H1 (cell line): ENCODE measurements around the gene ELAVL2. TPM values are rescaled to one million over a fixed set of nuclear protein-coding genes. Genes with fewer than 3 reads are reported as not detected.

Experiments used
- GTF2F1 ChIP-seq: IDR thresholded peaks from 2 replicates; pipeline ENCODE4 v1.6.1; 2012; ENCODE audit warnings: low read depth, low read length, improper control_type of control experiment, borderline replicate concordance
- RAD21 ChIP-seq, 2 experiments: IDR thresholded peaks in 1 of 2; conservative IDR thresholded peaks in 1 of 2; 2 replicates each; pipeline ENCODE4 v1.6.1; 2011; ENCODE audit warnings: low read depth in 2 of 2, low read length in 2 of 2, improper control_type of control experiment in 1 of 2, inconsistent platforms in 1 of 2, mild to moderate bottlenecking in 1 of 2, moderate library complexity in 1 of 2
- RXRA ChIP-seq: IDR thresholded peaks from 2 replicates; pipeline ENCODE4 v1.6.1; 2011; ENCODE audit warnings: low read depth, mild to moderate bottlenecking, low read length, moderate library complexity; ENCODE audit not compliant: insufficient read depth
- TAF7 ChIP-seq: optimal IDR thresholded peaks from 2 replicates; pipeline ENCODE3; 2011; ENCODE audit warnings: low read depth, mild to moderate bottlenecking, inconsistent platforms, low read length, moderate library complexity, borderline replicate concordance
- polyA plus RNA-seq, 7 experiments: library from polyadenylated mRNA; depleted of rRNA in 3 of 7; stranded (reverse) in 5 of 7; unstranded in 2 of 7; fragments of >200 nt in 5 of 7; fragments of 200-250 nt in 2 of 7; gene quantifications; 1 replicate in 5 of 7; 2 replicates in 1 of 7; 4 replicates in 1 of 7; pipeline versions ENCODE4 v1.2.1 to v1.2.3, GENCODE V29; 2011 to 2013; ENCODE audit warnings: missing spikeins in 2 of 7, mixed read lengths in 2 of 7
- total RNA-seq: library from RNA; stranded (reverse); fragmentation: NEBNext Ultra II Directional; extraction: Animal tissue kit (Norgen Biotek cat#: 25700); gene quantifications from 2 replicates; pipeline ENCODE4 v1.2.1, GENCODE V29; 2021
- TF ChIP-seq, protein P1 (sequence below): fragments of 300-600 bp; sonication (generic); IDR thresholded peaks from 2 replicates; pipeline ENCODE4 v1.7.1; 2012; ENCODE audit warnings: low read length, moderate library complexity, mild to moderate bottlenecking, inconsistent platforms; ENCODE audit not compliant: insufficient replicate concordance

Gene ELAVL2
- total and polyA plus RNA-seq, 2 of the 8 experiments (the other 6 are each of a cell fraction or from before 2014, with no cell fraction given), result 4.9 to 21.9 TPM

DNA sequence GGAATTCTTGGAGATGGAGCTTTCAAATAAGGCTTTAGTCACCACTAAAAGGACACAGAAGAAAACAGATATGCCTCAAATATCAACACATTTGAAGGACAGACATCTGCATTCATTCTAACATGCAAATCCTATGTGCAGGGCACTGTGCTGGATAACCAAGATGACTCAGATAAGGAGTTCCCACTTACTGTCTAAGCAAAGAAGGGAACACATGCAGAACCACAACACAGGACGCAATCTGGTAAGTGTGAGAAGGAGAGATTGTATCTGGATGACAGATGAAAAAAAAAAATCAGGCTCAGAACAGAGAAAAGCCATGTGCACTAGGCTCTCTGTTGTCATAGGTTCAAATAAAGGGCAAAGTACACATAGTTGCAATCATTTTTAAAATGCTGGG lies 42.5 kb downstream of the ELAVL2 start (continued):
- no peak for TF ChIP-seq RAD21 (IDR thresholded peaks at IDR 0.05 in 1 of 2, conservative IDR thresholded peaks at IDR 0.05 in 1 of 2; ENCODE audit: low read depth in 2 of 2, low read length in 2 of 2)
- no peak for TF ChIP-seq TAF7
- TF ChIP-seq GTF2F1, result no peak
- TF ChIP-seq RXRA, result no peak
- TF ChIP-seq, protein P1, sequence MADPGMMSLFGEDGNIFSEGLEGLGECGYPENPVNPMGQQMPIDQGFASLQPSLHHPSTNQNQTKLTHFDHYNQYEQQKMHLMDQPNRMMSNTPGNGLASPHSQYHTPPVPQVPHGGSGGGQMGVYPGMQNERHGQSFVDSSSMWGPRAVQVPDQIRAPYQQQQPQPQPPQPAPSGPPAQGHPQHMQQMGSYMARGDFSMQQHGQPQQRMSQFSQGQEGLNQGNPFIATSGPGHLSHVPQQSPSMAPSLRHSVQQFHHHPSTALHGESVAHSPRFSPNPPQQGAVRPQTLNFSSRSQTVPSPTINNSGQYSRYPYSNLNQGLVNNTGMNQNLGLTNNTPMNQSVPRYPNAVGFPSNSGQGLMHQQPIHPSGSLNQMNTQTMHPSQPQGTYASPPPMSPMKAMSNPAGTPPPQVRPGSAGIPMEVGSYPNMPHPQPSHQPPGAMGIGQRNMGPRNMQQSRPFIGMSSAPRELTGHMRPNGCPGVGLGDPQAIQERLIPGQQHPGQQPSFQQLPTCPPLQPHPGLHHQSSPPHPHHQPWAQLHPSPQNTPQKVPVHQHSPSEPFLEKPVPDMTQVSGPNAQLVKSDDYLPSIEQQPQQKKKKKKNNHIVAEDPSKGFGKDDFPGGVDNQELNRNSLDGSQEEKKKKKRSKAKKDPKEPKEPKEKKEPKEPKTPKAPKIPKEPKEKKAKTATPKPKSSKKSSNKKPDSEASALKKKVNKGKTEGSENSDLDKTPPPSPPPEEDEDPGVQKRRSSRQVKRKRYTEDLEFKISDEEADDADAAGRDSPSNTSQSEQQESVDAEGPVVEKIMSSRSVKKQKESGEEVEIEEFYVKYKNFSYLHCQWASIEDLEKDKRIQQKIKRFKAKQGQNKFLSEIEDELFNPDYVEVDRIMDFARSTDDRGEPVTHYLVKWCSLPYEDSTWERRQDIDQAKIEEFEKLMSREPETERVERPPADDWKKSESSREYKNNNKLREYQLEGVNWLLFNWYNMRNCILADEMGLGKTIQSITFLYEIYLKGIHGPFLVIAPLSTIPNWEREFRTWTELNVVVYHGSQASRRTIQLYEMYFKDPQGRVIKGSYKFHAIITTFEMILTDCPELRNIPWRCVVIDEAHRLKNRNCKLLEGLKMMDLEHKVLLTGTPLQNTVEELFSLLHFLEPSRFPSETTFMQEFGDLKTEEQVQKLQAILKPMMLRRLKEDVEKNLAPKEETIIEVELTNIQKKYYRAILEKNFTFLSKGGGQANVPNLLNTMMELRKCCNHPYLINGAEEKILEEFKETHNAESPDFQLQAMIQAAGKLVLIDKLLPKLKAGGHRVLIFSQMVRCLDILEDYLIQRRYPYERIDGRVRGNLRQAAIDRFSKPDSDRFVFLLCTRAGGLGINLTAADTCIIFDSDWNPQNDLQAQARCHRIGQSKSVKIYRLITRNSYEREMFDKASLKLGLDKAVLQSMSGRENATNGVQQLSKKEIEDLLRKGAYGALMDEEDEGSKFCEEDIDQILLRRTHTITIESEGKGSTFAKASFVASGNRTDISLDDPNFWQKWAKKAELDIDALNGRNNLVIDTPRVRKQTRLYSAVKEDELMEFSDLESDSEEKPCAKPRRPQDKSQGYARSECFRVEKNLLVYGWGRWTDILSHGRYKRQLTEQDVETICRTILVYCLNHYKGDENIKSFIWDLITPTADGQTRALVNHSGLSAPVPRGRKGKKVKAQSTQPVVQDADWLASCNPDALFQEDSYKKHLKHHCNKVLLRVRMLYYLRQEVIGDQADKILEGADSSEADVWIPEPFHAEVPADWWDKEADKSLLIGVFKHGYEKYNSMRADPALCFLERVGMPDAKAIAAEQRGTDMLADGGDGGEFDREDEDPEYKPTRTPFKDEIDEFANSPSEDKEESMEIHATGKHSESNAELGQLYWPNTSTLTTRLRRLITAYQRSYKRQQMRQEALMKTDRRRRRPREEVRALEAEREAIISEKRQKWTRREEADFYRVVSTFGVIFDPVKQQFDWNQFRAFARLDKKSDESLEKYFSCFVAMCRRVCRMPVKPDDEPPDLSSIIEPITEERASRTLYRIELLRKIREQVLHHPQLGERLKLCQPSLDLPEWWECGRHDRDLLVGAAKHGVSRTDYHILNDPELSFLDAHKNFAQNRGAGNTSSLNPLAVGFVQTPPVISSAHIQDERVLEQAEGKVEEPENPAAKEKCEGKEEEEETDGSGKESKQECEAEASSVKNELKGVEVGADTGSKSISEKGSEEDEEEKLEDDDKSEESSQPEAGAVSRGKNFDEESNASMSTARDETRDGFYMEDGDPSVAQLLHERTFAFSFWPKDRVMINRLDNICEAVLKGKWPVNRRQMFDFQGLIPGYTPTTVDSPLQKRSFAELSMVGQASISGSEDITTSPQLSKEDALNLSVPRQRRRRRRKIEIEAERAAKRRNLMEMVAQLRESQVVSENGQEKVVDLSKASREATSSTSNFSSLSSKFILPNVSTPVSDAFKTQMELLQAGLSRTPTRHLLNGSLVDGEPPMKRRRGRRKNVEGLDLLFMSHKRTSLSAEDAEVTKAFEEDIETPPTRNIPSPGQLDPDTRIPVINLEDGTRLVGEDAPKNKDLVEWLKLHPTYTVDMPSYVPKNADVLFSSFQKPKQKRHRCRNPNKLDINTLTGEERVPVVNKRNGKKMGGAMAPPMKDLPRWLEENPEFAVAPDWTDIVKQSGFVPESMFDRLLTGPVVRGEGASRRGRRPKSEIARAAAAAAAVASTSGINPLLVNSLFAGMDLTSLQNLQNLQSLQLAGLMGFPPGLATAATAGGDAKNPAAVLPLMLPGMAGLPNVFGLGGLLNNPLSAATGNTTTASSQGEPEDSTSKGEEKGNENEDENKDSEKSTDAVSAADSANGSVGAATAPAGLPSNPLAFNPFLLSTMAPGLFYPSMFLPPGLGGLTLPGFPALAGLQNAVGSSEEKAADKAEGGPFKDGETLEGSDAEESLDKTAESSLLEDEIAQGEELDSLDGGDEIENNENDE, result no peak
